SK-N-MC (cell line): ENCODE measurements around the gene KRTAP4-9.
"Not testable (repeated sequence)": the region's sequence is repeated elsewhere in the genome, so short reads cannot be mapped to it uniquely, and the experiment has no call there.

Experiments used
- DNase-seq: peaks from one replicate; pipeline ENCODE4 v3.0.0-alpha.2; 2011; ENCODE audit warnings: low read depth, low spot score
- H3K27ac ChIP-seq: fragments of 200-600 bp; sonication (generic); 2 replicates; pipeline ENCODE4 v1.5.1; 2016; ENCODE audit warnings: mixed run types
- H3K36me3 ChIP-seq: fragments of 200-600 bp; sonication (generic); 2 replicates; pipeline ENCODE4 v1.6.1; 2017; ENCODE audit warnings: antibody characterized with exemption, low read length, mixed read lengths; ENCODE audit not compliant: insufficient read depth
- H3K4me3 ChIP-seq: fragments of 200-600 bp; sonication (generic); 2 replicates; pipeline ENCODE4 v1.5.1; 2016
- H3K9ac ChIP-seq: fragments of 200-600 bp; sonication (generic); 2 replicates; pipeline ENCODE4 v1.8.0; 2017; ENCODE audit warnings: mixed run types, mixed read lengths; ENCODE audit not compliant: insufficient read length
- H3K9me3 ChIP-seq: fragments of 200-600 bp; sonication (generic); 2 replicates; pipeline ENCODE4 v1.6.1; 2017; ENCODE audit warnings: low read depth, mild to moderate bottlenecking, antibody characterized with exemption, low read length, moderate library complexity, mixed read lengths
- EZH2 ChIP-seq: fragments of 200-600 bp; sonication (generic); IDR thresholded peaks from one replicate; pipeline ENCODE4 v1.6.1; 2017; ENCODE audit warnings: antibody characterized with exemption
- FOXP2 ChIP-seq: optimal IDR thresholded peaks from 2 replicates; pipeline ENCODE3; 2011; ENCODE audit warnings: mild to moderate bottlenecking, moderate library complexity; ENCODE audit not compliant: insufficient read depth; ENCODE audit errors: extremely low read length, control extremely low read depth
- POLR2AphosphoS5 ChIP-seq: IDR thresholded peaks from 2 replicates; pipeline ENCODE4 v1.6.1; 2012; ENCODE audit warnings: mild to moderate bottlenecking, low read depth, low read length, borderline replicate concordance

KRTAP4-9 gene

DNA sequence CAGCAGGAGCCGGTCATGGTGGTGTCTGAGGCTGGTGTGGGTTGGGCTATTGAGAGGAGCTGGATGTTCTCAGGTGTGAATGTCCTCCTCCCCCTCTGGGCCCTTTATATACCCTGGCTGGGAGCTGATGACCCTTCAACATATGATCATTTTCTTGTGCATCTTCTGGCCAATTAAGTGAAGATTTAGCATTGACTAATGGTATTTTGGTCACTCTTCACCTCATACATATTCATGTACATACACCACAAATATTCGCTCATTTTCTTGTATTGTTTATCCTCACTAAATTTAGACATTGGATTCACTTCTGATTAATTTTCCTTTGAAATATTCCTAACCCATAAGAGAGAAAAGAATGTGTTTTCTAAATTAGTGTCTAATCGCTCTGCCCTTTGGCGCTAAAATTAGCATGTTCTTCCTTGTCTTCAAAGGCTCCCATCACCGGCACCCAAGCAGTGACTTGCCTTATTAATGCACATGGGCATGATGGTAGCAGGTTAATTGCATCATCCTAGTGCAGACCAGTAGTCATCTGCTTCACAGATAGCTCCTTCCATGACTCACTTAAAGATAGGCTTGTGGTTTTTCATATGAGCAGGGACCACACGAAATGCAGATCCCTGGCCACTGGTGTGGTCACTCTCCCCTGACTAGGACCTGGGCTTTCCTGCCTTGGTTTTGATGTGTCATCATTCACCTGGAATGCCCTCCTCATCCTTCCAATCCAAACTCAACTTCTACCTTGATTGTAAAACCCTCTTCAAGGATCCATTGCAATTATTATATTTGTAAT, 39.2 kb upstream of the KRTAP4-9 start, which contains the start of gene KRTAP2-4:
Gene KRTAP2-4, minus strand, starts transcription at position 51 of the 796 bp plus-strand sequence. Its CDS starts 34 bp downstream, at position 17.
- TF ChIP-seq EZH2 (no peak), FOXP2 (no peak), POLR2AphosphoS5 (no peak)
- Histone ChIP-seq H3K36me3 (no peaks in the 10 kb centered on the region), H3K9ac (no peak within 1 kb of the TSS), H3K4me3 (no peak within 1 kb of the TSS), H3K9me3 (no peaks in the 10 kb centered on the region), H3K27ac (no peak within 1 kb of the TSS)
- DNase-seq = no peak

DNA sequence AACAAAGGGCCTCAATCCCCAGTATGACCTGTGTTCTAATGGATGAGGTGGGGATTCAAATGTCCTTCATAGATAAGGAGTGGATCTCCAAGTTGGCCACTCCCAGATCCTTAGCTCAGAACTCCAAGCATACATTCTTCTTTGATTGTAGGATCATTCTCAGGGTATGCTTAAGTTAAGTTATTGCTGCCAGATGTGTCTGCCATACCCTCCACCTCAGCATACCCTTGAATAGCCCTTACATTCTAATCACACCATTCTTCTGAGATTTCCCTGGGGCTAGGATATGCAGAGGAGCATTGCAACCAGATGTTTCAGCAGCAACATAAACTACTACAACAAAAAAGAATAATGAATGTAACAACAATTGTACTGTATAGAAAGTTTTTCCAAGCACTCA, 37.9 kb upstream of the KRTAP4-9 start:
- H3K9me3 ChIP-seq = no peaks in the 10 kb centered on the region
- peak overlapping the region; percentile 65 for H3K27ac ChIP-seq
- H3K4me3 ChIP-seq = 0 out of 2 replicates have a peak overlapping the region, but pooled peaks have one; percentile 32
- H3K9ac ChIP-seq = no peak overlapping the region
- TF ChIP-seq FOXP2 (peak; percentile 29), POLR2AphosphoS5 (no peak)
- DNase-seq = no peak
- no peaks in the 10 kb centered on the region for H3K36me3 ChIP-seq

DNA sequence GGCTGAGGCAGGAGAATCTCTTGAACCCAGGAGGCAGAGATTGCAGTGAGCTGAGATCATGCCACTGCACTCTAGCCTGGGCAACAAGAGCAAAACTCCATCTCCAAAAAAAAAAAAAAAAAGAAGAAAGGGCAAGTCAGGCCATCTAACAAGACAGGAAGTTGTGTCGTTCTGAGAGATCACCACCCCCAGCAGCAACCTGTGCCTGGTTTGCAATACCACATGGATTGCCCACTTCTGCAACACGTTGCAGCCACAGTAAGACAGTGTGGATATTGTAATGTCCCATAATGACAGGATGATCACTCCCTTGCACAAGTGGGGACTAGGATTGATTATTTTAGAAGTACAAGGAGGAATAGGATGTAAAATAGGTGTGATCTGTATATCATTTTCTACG, 36.2 kb upstream of the KRTAP4-9 start:
- no peaks in the 10 kb centered on the region for H3K36me3 ChIP-seq
- no peak for DNase-seq

DNA sequence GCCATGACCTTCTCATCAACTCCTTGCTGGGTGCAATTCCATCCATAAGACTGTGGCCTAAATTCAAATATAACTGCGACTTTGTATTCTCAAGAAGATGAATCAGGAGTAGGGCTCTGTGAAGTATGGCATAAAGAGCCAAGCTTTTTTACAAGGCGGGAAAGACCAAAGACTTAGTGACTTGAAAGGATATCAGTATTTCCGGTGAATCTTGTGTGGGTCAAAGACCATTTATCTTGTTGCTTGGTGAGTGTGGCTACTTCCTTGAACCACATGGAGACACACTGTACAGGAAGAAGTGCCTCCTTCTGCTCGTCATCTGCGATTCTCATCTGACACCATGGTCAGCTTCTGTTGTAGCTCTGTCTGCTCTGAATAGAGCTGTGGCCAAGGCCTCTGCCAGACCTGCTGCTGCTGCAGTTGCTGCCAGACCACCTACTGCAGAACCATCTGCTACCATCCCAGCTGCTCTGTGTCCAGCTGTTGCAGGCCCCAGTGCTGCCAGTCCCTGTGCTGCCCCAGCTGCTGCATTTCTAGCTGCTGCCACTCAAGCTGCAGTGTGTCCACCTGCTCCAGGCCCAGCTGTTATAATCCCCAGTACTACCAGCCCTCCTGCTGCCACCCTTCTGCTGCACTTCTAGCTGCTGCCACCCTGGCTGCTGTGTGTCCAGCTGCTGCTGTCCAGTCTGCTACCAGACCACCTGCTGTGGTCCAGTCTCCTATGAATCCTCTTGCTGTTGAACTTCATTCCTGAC, 33.4 kb upstream of the KRTAP4-9 start:
- H3K27ac ChIP-seq = no peak overlapping the region
- no peak overlapping the region for H3K4me3 ChIP-seq
- no peak for DNase-seq
- H3K9ac ChIP-seq = no peak overlapping the region
- no peaks in the 10 kb centered on the region for H3K36me3 ChIP-seq
- no peaks in the 10 kb centered on the region for H3K9me3 ChIP-seq
- TF ChIP-seq EZH2 = no peak
- TF ChIP-seq FOXP2 = no peak
- TF ChIP-seq POLR2AphosphoS5 = no peak

More for the DNA sequence above, 36.2 kb upstream of the KRTAP4-9 start:
- Histone ChIP-seq H3K9me3 (no peaks in the 10 kb centered on the region), H3K27ac (no peak overlapping the region), H3K4me3 (no peak overlapping the region), H3K9ac (no peak overlapping the region)
- no peak for TF ChIP-seq EZH2
- no peak for TF ChIP-seq POLR2AphosphoS5
- TF ChIP-seq FOXP2 = no peak

DNA sequence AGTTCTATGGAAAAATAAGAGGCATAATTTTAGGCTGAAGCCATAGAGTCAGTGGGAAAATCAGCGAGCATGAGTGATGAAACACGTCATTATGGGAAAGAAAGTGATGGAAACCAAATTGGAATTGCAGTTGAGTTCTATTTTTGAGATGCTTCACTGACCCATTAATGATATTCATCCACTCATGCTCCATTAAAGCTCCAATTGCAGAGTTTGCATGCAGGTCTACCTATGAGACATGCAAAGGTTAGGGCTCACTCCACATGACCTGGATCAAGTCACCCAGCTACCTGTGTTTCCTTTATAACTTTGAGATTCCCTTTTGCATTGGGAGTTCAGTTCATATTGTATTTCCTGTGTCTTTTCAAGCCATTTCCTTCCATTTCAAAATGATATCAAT, 31.5 kb upstream of the KRTAP4-9 start:
- no peak for DNase-seq
- no peak for TF ChIP-seq EZH2
- no peak for TF ChIP-seq FOXP2
- Histone ChIP-seq H3K9ac (no peak overlapping the region), H3K36me3 (no peaks in the 10 kb centered on the region), H3K9me3 (no peaks in the 10 kb centered on the region), H3K4me3 (no peak overlapping the region), H3K27ac (no peak overlapping the region)

DNA sequence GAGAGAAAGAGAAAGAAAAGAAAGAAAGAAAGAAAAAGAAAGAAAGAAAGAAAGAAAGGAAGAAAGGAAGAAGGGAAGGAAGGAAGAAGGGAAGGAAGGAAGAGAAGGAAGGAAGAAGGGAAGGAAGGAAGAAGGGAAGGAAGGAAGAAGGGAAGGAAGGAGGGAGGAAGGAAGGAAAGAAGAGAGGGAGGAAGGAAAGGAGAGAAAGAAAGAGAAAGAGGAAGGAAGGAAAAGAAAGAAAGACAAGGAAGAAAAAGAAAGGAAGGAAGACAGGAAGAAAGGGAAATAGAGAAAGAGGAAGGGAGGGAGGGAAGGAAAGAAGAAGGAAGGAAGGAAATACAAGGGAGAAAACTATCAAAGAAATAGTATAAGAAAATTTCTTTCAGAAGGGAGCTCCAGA, 28.4 kb upstream of the KRTAP4-9 start:
- Histone ChIP-seq H3K27ac (no peak overlapping the region), H3K4me3 (no peak overlapping the region), H3K9me3 (no peaks in the 10 kb centered on the region), H3K36me3 (no peaks in the 10 kb centered on the region), H3K9ac (no peak overlapping the region)
- no peak for TF ChIP-seq FOXP2
- DNase-seq = no peak

DNA sequence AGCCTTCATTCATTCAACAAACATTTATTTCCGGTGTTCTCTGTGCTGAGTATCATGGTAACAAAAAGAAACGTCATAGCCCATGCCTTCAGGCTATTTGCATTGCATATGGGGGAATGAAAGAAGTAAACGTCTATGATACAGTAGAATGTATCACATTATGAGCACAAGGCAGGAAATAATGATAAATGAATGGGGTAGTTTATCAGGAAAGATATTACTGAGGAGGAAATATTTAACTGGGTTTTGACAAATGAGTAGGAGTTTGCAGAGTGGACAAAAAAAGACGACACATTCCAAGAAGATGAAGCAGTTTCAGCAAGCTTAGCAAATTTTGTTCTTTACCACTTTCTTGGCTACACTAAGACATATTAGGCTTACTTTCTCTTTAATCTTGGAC, 22.6 kb upstream of the KRTAP4-9 start:
- peak overlapping the region; percentile 87 for H3K27ac ChIP-seq
- H3K4me3 ChIP-seq = peak overlapping the region; percentile 27; the same call in 1 of the 2 replicates
- TF ChIP-seq POLR2AphosphoS5 (peak; percentile 61; the same call in 1 of the 2 replicates), FOXP2 (no peak)
- DNase-seq = peak; percentile 99
- H3K9me3 ChIP-seq = no peaks in the 10 kb centered on the region
- no peak overlapping the region for H3K9ac ChIP-seq
- no peaks in the 10 kb centered on the region for H3K36me3 ChIP-seq

DNA sequence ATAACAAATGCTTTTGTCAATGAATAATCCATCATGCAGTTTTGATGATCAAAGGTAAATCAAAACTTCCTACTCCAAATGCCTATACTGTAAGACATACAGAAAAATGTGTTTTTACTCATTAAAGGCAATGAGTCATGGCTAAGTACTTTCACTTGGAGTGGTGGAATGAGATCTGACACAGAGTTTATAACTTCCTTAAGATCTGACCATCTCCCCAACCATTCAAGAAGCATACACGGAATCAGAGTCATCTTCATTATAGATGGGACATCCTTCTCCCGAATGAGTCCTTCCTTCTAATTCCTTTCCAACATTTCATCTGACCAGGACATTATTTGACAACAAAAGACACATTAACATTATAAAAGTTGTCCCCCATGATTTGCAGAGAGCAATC, 21.8 kb upstream of the KRTAP4-9 start:
- H3K27ac ChIP-seq, H3K4me3 ChIP-seq, DNase-seq, H3K9ac ChIP-seq, H3K9me3 ChIP-seq, H3K36me3 ChIP-seq: not testable (repeated sequence)

DNA sequence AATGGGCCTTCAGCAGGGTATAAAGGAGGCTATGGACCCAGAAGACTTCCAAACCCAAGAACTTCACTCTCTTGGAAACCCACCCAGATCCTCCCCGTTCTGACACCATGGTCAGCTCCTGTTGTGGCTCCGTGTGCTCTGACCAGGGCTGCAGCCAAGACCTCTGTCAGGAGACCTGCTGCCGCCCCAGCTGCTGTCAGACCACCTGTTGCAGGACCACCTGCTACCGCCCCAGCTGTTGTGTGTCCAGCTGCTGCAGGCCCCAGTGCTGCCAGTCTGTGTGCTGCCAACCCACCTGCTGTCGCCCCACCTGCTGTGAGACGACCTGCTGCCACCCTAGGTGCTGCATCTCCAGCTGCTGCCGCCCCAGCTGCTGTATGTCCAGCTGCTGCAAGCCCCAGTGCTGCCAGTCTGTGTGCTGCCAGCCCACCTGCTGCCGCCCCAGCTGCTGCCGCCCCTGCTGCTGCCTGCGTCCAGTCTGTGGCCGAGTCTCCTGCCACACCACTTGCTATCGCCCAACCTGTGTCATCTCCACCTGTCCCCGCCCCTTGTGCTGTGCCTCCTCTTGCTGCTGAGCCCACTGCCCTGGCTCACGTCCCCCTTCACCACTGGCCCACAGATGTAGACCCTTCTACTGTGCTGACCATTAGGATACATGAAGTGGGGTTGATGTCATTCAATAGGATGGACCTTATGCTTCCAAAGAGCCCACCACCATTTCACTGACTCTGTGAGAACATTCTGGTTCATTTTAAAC, 20.9 kb upstream of the KRTAP4-9 start, which contains the start of gene KRTAP4-7:
Gene KRTAP4-7, plus strand, starts transcription at position 51 of the 757 bp plus-strand sequence. Its CDS starts 57 bp downstream, at position 108.
- not testable (repeated sequence) for DNase-seq, H3K9ac ChIP-seq, H3K36me3 ChIP-seq, H3K9me3 ChIP-seq
- H3K27ac ChIP-seq = peak within 1 kb of the TSS; percentile 87; the same call in 1 of the 2 replicates
- H3K4me3 ChIP-seq = peak within 1 kb of the TSS; percentile 27; the same call in 1 of the 2 replicates

DNA sequence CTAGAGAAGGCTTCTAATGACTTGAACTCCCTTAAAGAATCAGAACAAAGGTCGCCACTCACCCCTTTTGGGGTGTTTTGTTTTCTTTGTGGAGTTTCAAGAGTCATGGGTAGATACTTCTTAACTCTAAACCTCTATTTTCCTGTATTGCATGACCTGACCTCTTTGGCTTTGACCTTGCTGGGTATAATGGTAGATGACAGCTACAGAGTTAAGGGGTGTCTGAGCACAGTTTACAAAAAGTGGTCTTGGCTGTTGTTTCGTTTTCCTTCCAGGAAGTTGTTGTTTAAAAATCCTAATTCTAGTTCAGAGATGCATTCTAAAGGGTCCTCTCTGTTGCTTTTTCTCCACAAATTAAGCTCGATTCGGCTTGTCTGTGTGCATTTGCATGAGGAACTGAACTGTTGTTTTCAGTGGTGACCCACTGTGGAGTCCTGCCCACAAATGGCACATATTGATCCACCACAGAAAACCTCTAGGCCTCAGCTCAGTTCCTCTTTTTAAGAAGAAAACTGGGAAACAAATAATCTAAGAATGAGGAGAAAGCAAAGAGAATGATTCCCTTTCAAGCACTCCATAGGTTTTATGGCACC, 16.3 kb upstream of the KRTAP4-9 start:
- H3K9ac ChIP-seq, H3K36me3 ChIP-seq, DNase-seq, H3K9me3 ChIP-seq, H3K27ac ChIP-seq: not testable (repeated sequence)
- peak overlapping the region; percentile 57 for H3K4me3 ChIP-seq
